Neural cell (in vitro differentiated cells): Measurements from ENCODE around the gene PILRA.

Experiments used
- CTCF ChIP-seq: fragments of 450-650 bp; IDR thresholded peaks from 2 replicates; pipeline ENCODE4 v1.5.1; 2014; ENCODE audit warnings: antibody characterized with exemption, mild to moderate bottlenecking, moderate library complexity; ENCODE audit not compliant: poor library complexity, severe bottlenecking
- EP300 ChIP-seq: fragments of 450-650 bp; conservative IDR thresholded peaks from 2 replicates; pipeline ENCODE4 v1.6.1; 2014; ENCODE audit warnings: antibody characterized with exemption, mild to moderate bottlenecking, moderate library complexity; ENCODE audit not compliant: poor library complexity, severe bottlenecking
- EZH2 ChIP-seq: fragments of 200-600, 300-800 bp; shearing (Covaris generic), sonication (generic); IDR thresholded peaks from 2 replicates; pipeline ENCODE4 v1.6.1; 2014; ENCODE audit warnings: antibody characterized with exemption, low read length, borderline replicate concordance, mild to moderate bottlenecking; ENCODE audit not compliant: insufficient read depth, poor library complexity, severe bottlenecking
- MXI1 ChIP-seq: fragments of 450-650 bp; conservative IDR thresholded peaks from 2 replicates; pipeline ENCODE4 v1.6.1; 2014; ENCODE audit warnings: antibody characterized with exemption, mild to moderate bottlenecking; ENCODE audit not compliant: poor library complexity, severe bottlenecking
- RAD21 ChIP-seq: fragments of 450-650 bp; conservative IDR thresholded peaks from 2 replicates; pipeline ENCODE4 v1.6.1; 2014; ENCODE audit warnings: antibody characterized with exemption, mild to moderate bottlenecking, moderate library complexity
- SMC3 ChIP-seq: fragments of 450-650 bp; conservative IDR thresholded peaks from 2 replicates; pipeline ENCODE4 v1.6.1; 2014; ENCODE audit warnings: antibody characterized with exemption, mild to moderate bottlenecking, moderate library complexity; ENCODE audit not compliant: poor library complexity

GRCh38 chr7:100372256-100372655 is 1.0 kb upstream of the PILRA start:
- no peak for TF ChIP-seq EP300
- no peak for TF ChIP-seq CTCF
- no peak for TF ChIP-seq SMC3
- no peak for TF ChIP-seq EZH2
- TF ChIP-seq MXI1 = no peak
- TF ChIP-seq RAD21 = no peak
